ENCODE results near the gene HIPK2.

DNA sequence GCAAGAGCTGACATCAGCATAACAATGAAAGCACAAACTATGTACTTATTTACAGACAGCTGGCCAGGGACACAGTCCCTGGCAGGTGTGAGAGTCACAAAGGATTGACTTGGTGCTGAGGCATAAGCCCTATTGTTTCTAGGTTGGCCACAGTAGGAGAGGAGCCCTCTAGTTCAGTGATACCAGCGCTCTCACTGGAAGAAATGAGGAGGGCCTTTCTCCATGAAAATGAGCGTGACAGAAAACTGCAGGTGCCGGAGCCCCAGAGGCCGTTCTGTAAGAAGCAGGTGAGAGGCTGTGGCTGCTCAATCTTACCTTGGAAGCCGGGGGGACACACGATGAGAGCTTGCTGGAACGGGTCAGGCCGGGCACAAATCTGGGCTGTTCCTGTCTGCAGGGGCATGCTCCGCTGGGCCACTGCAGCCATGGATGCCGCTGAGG, 163.8 kb downstream of the HIPK2 start:
- TF ChIP-seq SNAI2 (CRISPR knock-in tag; IDR thresholded peaks at IDR 0.05) (no peak), GLIS3 (CRISPR knock-in tag; IDR thresholded peaks at IDR 0.05) (no peak), BACH2 (CRISPR knock-in tag; IDR thresholded peaks at IDR 0.05; ENCODE audit: borderline replicate concordance) (no peak), ZNF565 (CRISPR knock-in tag; conservative IDR thresholded peaks at IDR 0.05; ENCODE audit: low read depth) (no peak)
- TF ChIP-seq, protein P1, sequence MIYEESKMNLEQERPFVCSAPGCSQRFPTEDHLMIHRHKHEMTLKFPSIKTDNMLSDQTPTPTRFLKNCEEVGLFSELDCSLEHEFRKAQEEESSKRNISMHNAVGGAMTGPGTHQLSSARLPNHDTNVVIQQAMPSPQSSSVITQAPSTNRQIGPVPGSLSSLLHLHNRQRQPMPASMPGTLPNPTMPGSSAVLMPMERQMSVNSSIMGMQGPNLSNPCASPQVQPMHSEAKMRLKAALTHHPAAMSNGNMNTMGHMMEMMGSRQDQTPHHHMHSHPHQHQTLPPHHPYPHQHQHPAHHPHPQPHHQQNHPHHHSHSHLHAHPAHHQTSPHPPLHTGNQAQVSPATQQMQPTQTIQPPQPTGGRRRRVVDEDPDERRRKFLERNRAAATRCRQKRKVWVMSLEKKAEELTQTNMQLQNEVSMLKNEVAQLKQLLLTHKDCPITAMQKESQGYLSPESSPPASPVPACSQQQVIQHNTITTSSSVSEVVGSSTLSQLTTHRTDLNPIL (CRISPR knock-in tag; IDR thresholded peaks at IDR 0.05; ENCODE audit: low read depth) = no peak
- TF ChIP-seq, protein P2, sequence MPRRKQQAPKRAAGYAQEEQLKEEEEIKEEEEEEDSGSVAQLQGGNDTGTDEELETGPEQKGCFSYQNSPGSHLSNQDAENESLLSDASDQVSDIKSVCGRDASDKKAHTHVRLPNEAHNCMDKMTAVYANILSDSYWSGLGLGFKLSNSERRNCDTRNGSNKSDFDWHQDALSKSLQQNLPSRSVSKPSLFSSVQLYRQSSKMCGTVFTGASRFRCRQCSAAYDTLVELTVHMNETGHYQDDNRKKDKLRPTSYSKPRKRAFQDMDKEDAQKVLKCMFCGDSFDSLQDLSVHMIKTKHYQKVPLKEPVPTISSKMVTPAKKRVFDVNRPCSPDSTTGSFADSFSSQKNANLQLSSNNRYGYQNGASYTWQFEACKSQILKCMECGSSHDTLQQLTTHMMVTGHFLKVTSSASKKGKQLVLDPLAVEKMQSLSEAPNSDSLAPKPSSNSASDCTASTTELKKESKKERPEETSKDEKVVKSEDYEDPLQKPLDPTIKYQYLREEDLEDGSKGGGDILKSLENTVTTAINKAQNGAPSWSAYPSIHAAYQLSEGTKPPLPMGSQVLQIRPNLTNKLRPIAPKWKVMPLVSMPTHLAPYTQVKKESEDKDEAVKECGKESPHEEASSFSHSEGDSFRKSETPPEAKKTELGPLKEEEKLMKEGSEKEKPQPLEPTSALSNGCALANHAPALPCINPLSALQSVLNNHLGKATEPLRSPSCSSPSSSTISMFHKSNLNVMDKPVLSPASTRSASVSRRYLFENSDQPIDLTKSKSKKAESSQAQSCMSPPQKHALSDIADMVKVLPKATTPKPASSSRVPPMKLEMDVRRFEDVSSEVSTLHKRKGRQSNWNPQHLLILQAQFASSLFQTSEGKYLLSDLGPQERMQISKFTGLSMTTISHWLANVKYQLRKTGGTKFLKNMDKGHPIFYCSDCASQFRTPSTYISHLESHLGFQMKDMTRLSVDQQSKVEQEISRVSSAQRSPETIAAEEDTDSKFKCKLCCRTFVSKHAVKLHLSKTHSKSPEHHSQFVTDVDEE (CRISPR knock-in tag; IDR thresholded peaks at IDR 0.05) = no peak
- TF ChIP-seq, protein P3, sequence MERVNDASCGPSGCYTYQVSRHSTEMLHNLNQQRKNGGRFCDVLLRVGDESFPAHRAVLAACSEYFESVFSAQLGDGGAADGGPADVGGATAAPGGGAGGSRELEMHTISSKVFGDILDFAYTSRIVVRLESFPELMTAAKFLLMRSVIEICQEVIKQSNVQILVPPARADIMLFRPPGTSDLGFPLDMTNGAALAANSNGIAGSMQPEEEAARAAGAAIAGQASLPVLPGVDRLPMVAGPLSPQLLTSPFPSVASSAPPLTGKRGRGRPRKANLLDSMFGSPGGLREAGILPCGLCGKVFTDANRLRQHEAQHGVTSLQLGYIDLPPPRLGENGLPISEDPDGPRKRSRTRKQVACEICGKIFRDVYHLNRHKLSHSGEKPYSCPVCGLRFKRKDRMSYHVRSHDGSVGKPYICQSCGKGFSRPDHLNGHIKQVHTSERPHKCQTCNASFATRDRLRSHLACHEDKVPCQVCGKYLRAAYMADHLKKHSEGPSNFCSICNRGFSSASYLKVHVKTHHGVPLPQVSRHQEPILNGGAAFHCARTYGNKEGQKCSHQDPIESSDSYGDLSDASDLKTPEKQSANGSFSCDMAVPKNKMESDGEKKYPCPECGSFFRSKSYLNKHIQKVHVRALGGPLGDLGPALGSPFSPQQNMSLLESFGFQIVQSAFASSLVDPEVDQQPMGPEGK (CRISPR knock-in tag; IDR thresholded peaks at IDR 0.05; ENCODE audit: borderline replicate concordance) = no peak
